ENCODE data around the gene IFT88. TPM values are rescaled to one million over a fixed set of nuclear protein-coding genes. Genes with fewer than 3 reads are reported as not detected.

Gene IFT88
- total RNA-seq, 1 donor from 2014 or later = 15.3 TPM

DNA sequence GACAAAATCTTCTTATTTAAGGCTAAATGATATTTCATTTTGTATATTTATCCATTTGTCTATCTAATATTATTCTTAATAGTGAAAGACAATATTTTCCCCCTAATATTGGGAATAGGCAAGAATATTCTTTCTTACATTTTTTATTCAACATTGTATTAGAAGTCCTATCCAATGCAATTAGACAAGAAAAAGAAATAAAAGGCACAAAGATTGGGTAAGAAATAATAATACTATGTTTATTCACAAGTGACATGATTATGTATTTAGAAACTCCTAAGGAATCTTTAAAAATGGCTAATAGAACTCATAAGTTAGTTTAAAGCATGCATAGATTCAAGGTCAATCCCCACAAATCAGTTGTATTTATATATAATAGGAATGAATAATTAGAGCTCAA is 30.0 kb upstream of the IFT88 start:
- Histone ChIP-seq H3K27me3 (ENCODE audit: low read depth) (no peaks in the 10 kb centered on the region), H3K36me3 (no peaks in the 10 kb centered on the region), H3K27ac (no peak overlapping the region), H3K9me3 (peaks cover 14% of the 10 kb centered on the region), H3K4me1 (no peaks in the 10 kb centered on the region), H3K4me3 (no peak overlapping the region)
- TF ChIP-seq, protein P1, sequence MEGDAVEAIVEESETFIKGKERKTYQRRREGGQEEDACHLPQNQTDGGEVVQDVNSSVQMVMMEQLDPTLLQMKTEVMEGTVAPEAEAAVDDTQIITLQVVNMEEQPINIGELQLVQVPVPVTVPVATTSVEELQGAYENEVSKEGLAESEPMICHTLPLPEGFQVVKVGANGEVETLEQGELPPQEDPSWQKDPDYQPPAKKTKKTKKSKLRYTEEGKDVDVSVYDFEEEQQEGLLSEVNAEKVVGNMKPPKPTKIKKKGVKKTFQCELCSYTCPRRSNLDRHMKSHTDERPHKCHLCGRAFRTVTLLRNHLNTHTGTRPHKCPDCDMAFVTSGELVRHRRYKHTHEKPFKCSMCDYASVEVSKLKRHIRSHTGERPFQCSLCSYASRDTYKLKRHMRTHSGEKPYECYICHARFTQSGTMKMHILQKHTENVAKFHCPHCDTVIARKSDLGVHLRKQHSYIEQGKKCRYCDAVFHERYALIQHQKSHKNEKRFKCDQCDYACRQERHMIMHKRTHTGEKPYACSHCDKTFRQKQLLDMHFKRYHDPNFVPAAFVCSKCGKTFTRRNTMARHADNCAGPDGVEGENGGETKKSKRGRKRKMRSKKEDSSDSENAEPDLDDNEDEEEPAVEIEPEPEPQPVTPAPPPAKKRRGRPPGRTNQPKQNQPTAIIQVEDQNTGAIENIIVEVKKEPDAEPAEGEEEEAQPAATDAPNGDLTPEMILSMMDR (IDR thresholded peaks at IDR 0.05) = no peak
- no peak for ATAC-seq
- intact Hi-C loops (cut with DNase I) = no loop called here
- DNase-seq = no peak

GRCh38 chr13:20544201-20544923 is 22.6 kb upstream of the IFT88 start:
- Histone ChIP-seq H3K27ac (no peak overlapping the region), H3K9me3 (no peaks in the 10 kb centered on the region), H3K4me3 (no peak overlapping the region), H3K36me3 (no peaks in the 10 kb centered on the region), H3K27me3 (ENCODE audit: low read depth) (no peaks in the 10 kb centered on the region), H3K4me1 (no peaks in the 10 kb centered on the region)
- ATAC-seq (peak; percentile 23 to 53), DNase-seq (no peak)
- intact Hi-C loops (cut with DNase I) = no loop called here
- TF ChIP-seq, protein P1 (IDR thresholded peaks at IDR 0.05) = no peak

GRCh38 chr13:20546556-20546955 is 20.4 kb upstream of the IFT88 start:
- intact Hi-C loops (cut with DNase I) = no loop called here

DNA sequence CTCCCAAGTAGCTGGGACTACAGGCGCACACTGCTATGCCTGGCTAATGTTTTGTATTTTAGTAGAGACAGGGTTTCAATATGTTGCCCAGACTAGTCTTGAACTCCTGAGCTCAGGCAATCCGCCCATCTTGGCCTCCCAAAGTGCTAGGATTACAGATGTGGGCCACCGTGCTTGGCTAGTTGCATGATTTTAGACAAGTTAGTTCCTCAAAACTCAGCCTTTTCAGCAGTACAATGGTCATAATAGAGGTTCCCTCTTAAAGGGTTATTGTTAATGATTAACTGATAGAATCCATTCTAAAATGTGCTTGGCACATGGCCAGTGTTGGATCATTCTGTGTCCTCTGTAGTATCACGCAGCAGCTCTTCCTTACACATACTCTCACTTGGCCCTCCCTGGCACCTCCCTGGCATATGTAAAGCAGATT is 19.5 kb upstream of the IFT88 start:
- ATAC-seq (no peak), DNase-seq (no peak)
- H3K27ac ChIP-seq = no peak overlapping the region
- TF ChIP-seq, protein P1 (IDR thresholded peaks at IDR 0.05) = no peak
- no peaks in the 10 kb centered on the region for H3K36me3 ChIP-seq
- H3K9me3 ChIP-seq = no peaks in the 10 kb centered on the region
- no peak overlapping the region for H3K4me3 ChIP-seq
- H3K27me3 ChIP-seq (ENCODE audit: low read depth) = no peaks in the 10 kb centered on the region
- no peaks in the 10 kb centered on the region for H3K4me1 ChIP-seq
- intact Hi-C loops (cut with DNase I) = no loop called here

More at GRCh38 chr13:20546556-20546955, 20.4 kb upstream of the IFT88 start:
- H3K27ac ChIP-seq = no peak overlapping the region
- H3K36me3 ChIP-seq = no peaks in the 10 kb centered on the region
- no peaks in the 10 kb centered on the region for H3K4me1 ChIP-seq
- TF ChIP-seq, protein P1 (IDR thresholded peaks at IDR 0.05) = no peak
- H3K9me3 ChIP-seq = no peaks in the 10 kb centered on the region
- DNase-seq (no peak), ATAC-seq (peak; percentile 26 to 59)
- H3K27me3 ChIP-seq (ENCODE audit: low read depth) = no peaks in the 10 kb centered on the region
- no peak overlapping the region for H3K4me3 ChIP-seq

- no peaks in the 10 kb centered on the region for H3K27me3 ChIP-seq (ENCODE audit: low read depth)
- ATAC-seq = no peak
- intact Hi-C loops (cut with DNase I) = no loop called here
- H3K9me3 ChIP-seq = no peaks in the 10 kb centered on the region
- no peaks in the 10 kb centered on the region for H3K4me1 ChIP-seq
- no peak for DNase-seq
- H3K4me3 ChIP-seq = no peak overlapping the region
- H3K27ac ChIP-seq = no peak overlapping the region
- H3K36me3 ChIP-seq = no peaks in the 10 kb centered on the region
- TF ChIP-seq, protein P1 (IDR thresholded peaks at IDR 0.05) = no peak
Observed at GRCh38 chr13:20550799-20551198, 16.2 kb upstream of the IFT88 start.

Data from lower lobe of right lung (tissue), 2 donors.